T-cell (primary cell): ENCODE results near the gene SLC15A4. TPM values are rescaled to one million over a fixed set of nuclear protein-coding genes. Genes with fewer than 3 reads are reported as not detected.

Experiments used
- ATAC-seq, 4 experiments: fragments of 200-7000 bp in 3 of 4; fragments of 150-1000 bp in 1 of 4; cut with Tn5 transposase; replicated peaks in 1 of 4; 1 replicate in 3 of 4; 2 replicates in 1 of 4; pipeline ENCODE4 v1.10.0; 2021; ENCODE audit warnings: moderate library complexity in 3 of 4, mild to moderate bottlenecking in 2 of 4, moderate number of reproducible peaks in 1 of 4
- CTCF ChIA-PET, 2 donors: fragments of 300-600 bp; sonication (Branson Sonifier 250); formaldehyde crosslinking; loops; one replicate each; lab custom pipeline; 2022; ENCODE audit warnings: antibody characterized with exemption in 2 of 2; lab: Charles Lee
- POLR2A ChIA-PET, 2 donors: fragments of 300-600 bp; sonication (Branson Sonifier 250); formaldehyde crosslinking; loops; one replicate each; lab custom pipeline; 2022; ENCODE audit warnings: antibody characterized with exemption in 2 of 2; lab: Charles Lee
- DNase-seq, 35 experiments: peaks; one replicate each; pipeline versions ENCODE4 v3.0.0 to v3.0.0-alpha.2; 2013 to 2023
- H3K27ac ChIP-seq: one replicate; pipeline ENCODE4 v1.5.1; 2013; ENCODE audit warnings: low read length
- H3K27me3 ChIP-seq, 2 experiments: replicated peaks in 1 of 2; 1 replicate in 1 of 2; 2 replicates in 1 of 2; pipeline versions ENCODE4 v1.6.1 to v1.7.0; 2013; ENCODE audit warnings: low read length in 1 of 2, mixed read lengths in 1 of 2; ENCODE audit not compliant: control insufficient read depth in 2 of 2, insufficient read depth in 2 of 2; ENCODE audit errors: extremely low read depth in 1 of 2
- H3K36me3 ChIP-seq, 2 donors: 1 replicate in 1 of 2; 2 replicates in 1 of 2; pipeline versions ENCODE4 v1.6.1 to v1.7.0; 2013; ENCODE audit warnings: low read length in 1 of 2; ENCODE audit not compliant: control insufficient read depth in 2 of 2, insufficient read depth in 1 of 2; ENCODE audit errors: extremely low read depth in 1 of 2
- H3K4me1 ChIP-seq, 2 experiments: 1 replicate in 1 of 2; 2 replicates in 1 of 2; pipeline versions ENCODE4 v1.6.1 to v1.7.0; 2013; ENCODE audit warnings: low read length in 2 of 2, mixed read lengths in 1 of 2; ENCODE audit not compliant: insufficient read depth in 2 of 2, control insufficient read depth in 1 of 2; ENCODE audit errors: extremely low read depth in 1 of 2
- H3K4me3 ChIP-seq, 2 donors: 1 replicate in 1 of 2; 2 replicates in 1 of 2; pipeline versions ENCODE4 v1.5.1 to v1.7.0; 2013; ENCODE audit warnings: mild to moderate bottlenecking in 2 of 2, low read length in 1 of 2, moderate library complexity in 1 of 2; ENCODE audit not compliant: control insufficient read depth in 1 of 2; ENCODE audit errors: extremely low read depth in 1 of 2
- H3K9me3 ChIP-seq: 2 replicates; pipeline ENCODE4 v1.7.0; 2013
- H3K27ac Mint-ChIP-seq, 2 donors: one replicate each; pipeline ENCODE4 v1.8.0; 2020 to 2021; ENCODE audit warnings: mild to moderate bottlenecking in 2 of 2, mixed read lengths in 2 of 2
- H3K27me3 Mint-ChIP-seq, 2 donors: one replicate each; pipeline ENCODE4 v1.8.0; 2021 to 2022; ENCODE audit warnings: mixed read lengths in 2 of 2
- H3K36me3 Mint-ChIP-seq: one replicate; pipeline ENCODE4 v1.8.0; 2021; ENCODE audit warnings: mixed read lengths
- H3K4me1 Mint-ChIP-seq, 3 donors: one replicate each; pipeline ENCODE4 v1.8.0; 2020 to 2022; ENCODE audit warnings: mixed read lengths in 3 of 3, mild to moderate bottlenecking in 1 of 3
- H3K4me3 Mint-ChIP-seq, 3 donors: one replicate each; pipeline ENCODE4 v1.8.0; 2020 to 2022; ENCODE audit warnings: mild to moderate bottlenecking in 3 of 3, mixed read lengths in 3 of 3, moderate library complexity in 3 of 3
- H3K9me3 Mint-ChIP-seq, 3 donors: one replicate each; pipeline ENCODE4 v1.8.0; 2020 to 2022; ENCODE audit warnings: mixed read lengths in 3 of 3
- WGBS: methylation state at CpG from one replicate; pipeline ENCODE4 v1.1.5; 2013; ENCODE audit warnings: missing lambda C conversion rate; ENCODE audit not compliant: insufficient coverage; 5-methylcytosine and 5-hydroxymethylcytosine counted together
- total RNA-seq, 35 experiments: library from RNA in 6 of 35; stranded (reverse) in 6 of 35; fragments of 120-200 nt in 1 of 35; gene quantifications; one replicate each; pipeline versions ENCODE4 v1.2.1 to v1.2.4 and lab custom pipeline; 2013 to 2026

The SLC15A4 gene
- total RNA-seq, 5 donors from 2014 or later (not counting 1 experiment from before 2014, with no cell fraction given): 17.6 to 31.0 (median 20.9) TPM

DNA sequence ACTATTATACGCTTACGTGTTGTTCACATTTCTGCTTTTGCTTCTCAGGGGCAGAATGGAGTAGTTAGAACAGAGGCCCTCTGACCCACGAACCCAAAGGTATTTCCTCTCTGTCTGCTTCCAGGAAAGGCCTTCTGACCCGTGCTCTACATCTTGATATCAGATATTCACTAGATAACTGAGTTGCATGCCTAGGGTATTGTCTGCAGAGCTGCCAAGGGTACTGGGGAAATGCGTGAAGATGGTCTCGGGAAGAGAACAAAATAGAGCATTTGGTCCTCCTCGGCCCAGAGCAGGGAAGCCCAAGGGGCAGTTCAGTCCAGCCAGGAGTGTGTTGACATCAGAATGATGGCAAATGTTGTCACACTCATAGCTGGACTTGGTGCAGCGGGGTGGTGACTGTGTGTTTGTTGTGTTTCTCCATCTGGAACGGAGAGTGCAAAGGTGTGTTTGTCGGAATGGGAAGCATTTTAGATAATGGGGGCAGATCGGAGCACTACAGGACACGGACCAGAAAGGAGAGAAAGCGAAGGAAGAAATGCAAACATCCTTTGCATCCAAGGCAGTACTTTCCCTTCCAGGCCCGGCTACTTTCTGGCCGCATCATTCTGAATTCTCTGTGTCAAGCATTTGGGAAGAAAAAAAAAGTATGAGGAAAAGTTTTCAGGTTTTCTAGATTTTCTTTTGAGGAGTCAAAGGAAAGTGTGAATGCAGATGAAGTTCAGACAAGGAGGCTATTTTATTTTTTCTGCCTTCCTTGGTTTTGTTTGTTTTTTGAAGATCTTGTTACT lies 37.7 kb upstream of the SLC15A4 start:
- 96% methylated on average over 7 of the region's 15 CpGs for WGBS
- ChIA-PET POLR2A (no interaction called here), CTCF (no interaction called here)
- H3K27me3 Mint-ChIP-seq: peaks cover 5 to 12% of the 10 kb centered on the region in 2 donors
- Histone ChIP-seq H3K36me3 (no peaks in the 10 kb centered on the region), H3K4me3 (no peak overlapping the region), H3K27me3 (peaks cover 0 to 7% of the 10 kb centered on the region in 2 experiments), H3K9me3 (no peaks in the 10 kb centered on the region), H3K4me1 (no peaks in the 10 kb centered on the region), H3K27ac (no peak overlapping the region)
- peaks cover 0 to 9% (median 0%) of the 10 kb centered on the region in 3 donors for H3K4me1 Mint-ChIP-seq
- DNase-seq (no peak), ATAC-seq (no peak)
- no peak overlapping the region for H3K27ac Mint-ChIP-seq
- no peak overlapping the region for H3K4me3 Mint-ChIP-seq
- no peaks in the 10 kb centered on the region for H3K36me3 Mint-ChIP-seq
- no peaks in the 10 kb centered on the region for H3K9me3 Mint-ChIP-seq

DNA sequence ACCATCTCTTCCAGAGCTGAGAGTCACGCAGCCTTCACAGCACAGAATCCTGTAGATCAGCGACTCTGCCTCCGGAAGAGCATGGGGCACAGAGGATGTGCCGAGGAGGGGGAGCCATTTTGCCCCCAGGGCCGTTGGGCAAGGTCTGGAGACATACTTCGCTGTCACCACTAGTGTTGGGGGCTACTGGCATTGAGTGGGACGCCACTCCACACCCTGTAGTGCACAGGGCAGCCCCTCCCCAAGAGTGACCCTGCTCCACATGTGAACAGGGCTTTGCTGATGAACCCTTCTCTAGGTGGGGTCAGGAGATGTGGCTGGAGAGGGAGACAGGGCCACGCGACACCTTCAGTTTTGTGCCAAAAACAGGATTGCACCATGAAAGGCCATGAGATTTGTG lies 35.6 kb upstream of the SLC15A4 start:
- H3K27me3 Mint-ChIP-seq: peaks cover 14 to 25% of the 10 kb centered on the region in 2 donors
- H3K27ac Mint-ChIP-seq: no peak overlapping the region
- H3K4me1 ChIP-seq: no peaks in the 10 kb centered on the region
- H3K4me3 Mint-ChIP-seq: no peak overlapping the region
- ChIA-PET CTCF (interaction anchor here in 1 of 2 donors (0.6 kb wide), 1 partner anchor 10 kb away, joined by 6 read pairs; no protein-coding TSS in a partner anchor), POLR2A (no interaction called here)
- no peak for DNase-seq
- peaks cover 0 to 5% (median 1%) of the 10 kb centered on the region in 3 donors for H3K4me1 Mint-ChIP-seq
- 83% methylated on average over 5 of the region's 9 CpGs for WGBS
- no peaks in the 10 kb centered on the region for H3K36me3 Mint-ChIP-seq
- H3K4me3 ChIP-seq: no peak overlapping the region
- H3K9me3 ChIP-seq: no peaks in the 10 kb centered on the region
- no peaks in the 10 kb centered on the region for H3K36me3 ChIP-seq
- H3K9me3 Mint-ChIP-seq: no peaks in the 10 kb centered on the region
- ATAC-seq: no peak
- H3K27me3 ChIP-seq: peaks cover 0 to 26% of the 10 kb centered on the region in 2 experiments
- H3K27ac ChIP-seq: no peak overlapping the region

DNA sequence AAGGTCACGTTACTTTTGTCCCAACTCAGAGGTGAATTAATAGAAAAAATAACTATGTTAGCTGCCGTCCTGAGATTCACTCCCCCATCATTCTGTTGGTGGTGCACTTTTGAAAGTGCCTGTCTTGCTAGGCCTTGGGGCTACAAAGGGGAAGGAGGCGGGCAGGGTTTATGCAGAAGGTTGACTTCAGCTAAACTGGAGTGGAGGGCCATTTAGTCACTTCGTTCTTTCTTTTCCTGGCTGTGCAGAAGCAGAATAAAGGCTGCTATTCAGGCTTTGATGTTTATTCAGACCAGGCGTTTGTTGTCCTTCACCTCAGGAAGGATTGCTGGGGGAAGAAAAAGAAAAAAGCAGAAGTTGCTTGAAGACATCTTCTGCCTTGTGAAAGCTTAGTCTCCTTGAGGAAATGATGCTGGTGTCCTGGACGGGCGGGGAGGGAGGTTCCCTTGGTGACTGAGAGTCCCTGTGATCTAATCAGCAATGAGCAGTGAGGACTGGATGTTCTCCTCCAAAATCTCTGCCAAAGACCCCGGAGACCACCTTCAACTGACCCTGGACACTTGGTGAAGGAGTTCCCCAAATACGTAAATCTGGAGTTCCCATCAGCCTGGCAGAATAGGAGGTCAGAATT lies 33.5 kb upstream of the SLC15A4 start:
- H3K36me3 Mint-ChIP-seq: no peaks in the 10 kb centered on the region
- Histone ChIP-seq H3K27ac (no peak overlapping the region), H3K4me3 (no peak overlapping the region), H3K27me3 (peaks cover 0 to 41% of the 10 kb centered on the region in 2 experiments), H3K9me3 (no peaks in the 10 kb centered on the region), H3K36me3 (no peaks in the 10 kb centered on the region), H3K4me1 (peaks cover 0 to 3% of the 10 kb centered on the region in 2 experiments)
- ATAC-seq (no peak), DNase-seq (no peak)
- peaks cover 0 to 3% (median 0%) of the 10 kb centered on the region in 3 donors for H3K4me1 Mint-ChIP-seq
- no peaks in the 10 kb centered on the region for H3K9me3 Mint-ChIP-seq
- H3K27ac Mint-ChIP-seq: no peak overlapping the region
- CTCF ChIA-PET: no interaction called here
- H3K27me3 Mint-ChIP-seq: peaks cover 20 to 34% of the 10 kb centered on the region in 2 donors
- no peak overlapping the region for H3K4me3 Mint-ChIP-seq
- POLR2A ChIA-PET: no interaction called here
- WGBS: 67% methylated on average over 5 of the region's 9 CpGs

DNA sequence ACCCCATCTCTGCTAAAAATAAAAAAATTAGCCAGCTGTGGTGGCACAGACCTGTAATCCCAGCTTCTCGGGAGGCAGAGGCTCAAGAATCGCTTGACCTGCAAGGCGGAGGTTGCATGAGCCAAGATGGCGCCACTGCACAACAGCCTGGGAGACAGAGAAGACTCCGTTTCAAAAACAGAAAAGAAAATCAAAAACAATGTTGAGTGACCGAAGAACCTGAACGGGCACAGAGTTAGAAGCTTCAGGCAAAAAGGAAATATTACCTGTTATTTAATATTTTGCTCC lies 33.0 kb upstream of the SLC15A4 start:
- Histone ChIP-seq H3K9me3 (no peaks in the 10 kb centered on the region), H3K27ac (no peak overlapping the region), H3K4me1 (peaks cover 0 to 3% of the 10 kb centered on the region in 2 experiments), H3K27me3 (peaks cover 0 to 45% of the 10 kb centered on the region in 2 experiments), H3K4me3 (no peak overlapping the region), H3K36me3 (no peaks in the 10 kb centered on the region)
- H3K36me3 Mint-ChIP-seq: no peaks in the 10 kb centered on the region
- CTCF ChIA-PET: no interaction called here
- H3K9me3 Mint-ChIP-seq: no peaks in the 10 kb centered on the region
- 93% methylated on average over 5 of the region's 7 CpGs for WGBS
- peaks cover 23 to 37% of the 10 kb centered on the region in 2 donors for H3K27me3 Mint-ChIP-seq
- no peak overlapping the region for H3K4me3 Mint-ChIP-seq
- peaks cover 0 to 3% (median 0%) of the 10 kb centered on the region in 3 donors for H3K4me1 Mint-ChIP-seq
- H3K27ac Mint-ChIP-seq: no peak overlapping the region
- POLR2A ChIA-PET: no interaction called here
- DNase-seq (no peak), ATAC-seq (no peak)

DNA sequence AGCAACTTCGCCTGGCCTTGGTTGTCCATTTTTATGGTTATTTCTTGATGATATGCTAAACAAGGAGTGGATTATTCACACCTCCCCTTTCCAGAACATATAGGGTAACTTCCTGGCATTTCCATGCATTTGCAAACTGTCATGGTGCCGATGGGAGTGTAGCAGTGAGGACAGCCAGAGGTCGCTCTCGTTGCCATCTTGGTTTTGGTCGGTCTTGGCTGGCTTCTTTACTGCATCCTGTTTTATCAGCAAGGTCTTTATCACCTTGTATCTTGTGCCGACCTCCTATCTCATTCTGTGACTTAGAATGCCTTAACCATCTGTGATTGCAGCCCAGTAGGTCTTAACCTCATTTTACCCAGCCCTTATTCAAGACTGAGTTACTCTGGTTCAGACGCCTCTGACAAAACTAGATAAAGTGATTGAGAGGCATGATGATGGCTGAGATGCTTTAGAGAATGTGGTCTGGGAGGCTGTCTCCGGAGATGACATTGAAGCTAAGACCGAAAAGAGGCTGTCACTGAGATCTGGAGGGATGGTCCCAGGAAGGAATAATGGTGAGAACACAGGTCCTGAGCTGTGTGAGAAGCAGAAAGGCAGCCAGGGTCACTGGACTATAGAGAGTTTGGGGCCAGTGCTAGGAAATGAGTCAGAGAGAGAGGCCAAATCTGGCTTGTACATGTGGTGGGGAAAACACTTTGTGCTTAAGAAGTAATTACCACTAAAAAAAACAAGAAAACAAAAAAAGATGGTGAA lies 32.5 kb upstream of the SLC15A4 start:
- POLR2A ChIA-PET: interaction anchor here in 1 of 2 donors (0.6 kb wide), 1 partner anchor 54 kb away, joined by 8 read pairs; no protein-coding TSS in a partner anchor
- WGBS: 91% methylated on average over 8 of the region's 9 CpGs
- Mint-ChIP-seq H3K4me1 (peaks cover 0 to 3% (median 0%) of the 10 kb centered on the region in 3 donors), H3K9me3 (no peaks in the 10 kb centered on the region), H3K36me3 (no peaks in the 10 kb centered on the region), H3K4me3 (no peak overlapping the region), H3K27me3 (peaks cover 26 to 38% of the 10 kb centered on the region in 2 donors), H3K27ac (no peak overlapping the region)
- no peak overlapping the region for H3K4me3 ChIP-seq
- peaks cover 0 to 3% of the 10 kb centered on the region in 2 experiments for H3K4me1 ChIP-seq
- H3K27me3 ChIP-seq: peaks cover 0 to 45% of the 10 kb centered on the region in 2 experiments
- DNase-seq: no peak
- no peaks in the 10 kb centered on the region for H3K36me3 ChIP-seq
- no peak overlapping the region for H3K27ac ChIP-seq
- no peaks in the 10 kb centered on the region for H3K9me3 ChIP-seq
- CTCF ChIA-PET: interaction anchor here in 1 of 2 donors (0.6 kb wide), 1 partner anchor 27 kb away, joined by 6 read pairs; no protein-coding TSS in a partner anchor
- ATAC-seq: no peak

DNA sequence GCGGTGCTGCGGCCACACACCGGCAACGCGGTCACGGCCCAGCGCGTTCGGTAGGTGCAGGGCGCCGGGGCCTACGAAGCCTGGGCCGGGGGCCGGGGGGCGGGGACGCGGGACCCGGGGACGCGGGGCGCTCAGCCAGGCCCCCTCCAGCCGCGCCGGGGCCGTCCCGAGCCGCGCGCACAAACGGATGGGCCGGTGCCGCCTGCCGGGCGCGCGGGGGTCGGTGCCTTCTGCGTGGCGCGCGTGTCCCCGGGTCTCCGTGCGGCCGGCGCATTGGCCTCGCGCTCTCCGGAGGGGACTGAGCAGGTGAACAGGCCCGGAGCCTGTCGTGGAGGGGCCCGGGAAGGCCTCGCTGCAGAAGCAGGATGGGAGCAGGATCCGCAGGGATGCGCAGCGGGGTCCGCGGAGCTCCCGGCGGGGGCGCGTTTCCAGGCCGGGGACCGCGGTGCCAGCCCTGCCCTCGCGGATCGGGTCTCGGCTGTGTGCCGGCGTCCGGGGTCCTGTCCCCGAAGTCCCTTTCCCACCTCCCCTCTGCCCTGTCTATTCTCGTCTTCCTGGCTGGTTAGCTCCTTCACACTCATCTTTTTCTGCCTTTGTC lies 29.9 kb upstream of the SLC15A4 start:
- no peak overlapping the region for H3K4me3 ChIP-seq
- H3K36me3 Mint-ChIP-seq: no peaks in the 10 kb centered on the region
- H3K9me3 ChIP-seq: no peaks in the 10 kb centered on the region
- H3K27me3 Mint-ChIP-seq: peaks cover 23 to 32% of the 10 kb centered on the region in 2 donors
- no peaks in the 10 kb centered on the region for H3K9me3 Mint-ChIP-seq
- WGBS: 4% methylated on average over 60 of the region's 74 CpGs
- H3K27me3 ChIP-seq: peaks cover 0 to 42% of the 10 kb centered on the region in 2 experiments
- peaks cover 0 to 3% (median 0%) of the 10 kb centered on the region in 3 donors for H3K4me1 Mint-ChIP-seq
- POLR2A ChIA-PET: no interaction called here
- H3K27ac Mint-ChIP-seq: no peak overlapping the region
- H3K4me3 Mint-ChIP-seq: peak overlapping the region in 1 of 3 donors; percentile 42
- no peak overlapping the region for H3K27ac ChIP-seq
- no peaks in the 10 kb centered on the region for H3K36me3 ChIP-seq
- no peak for DNase-seq
- peaks cover 0 to 3% of the 10 kb centered on the region in 2 experiments for H3K4me1 ChIP-seq
- no peak for ATAC-seq
- CTCF ChIA-PET: no interaction called here
